ENCODE measurements around the gene C1QTNF8. TPM values are rescaled to one million over a fixed set of nuclear protein-coding genes. Genes with fewer than 3 reads are reported as not detected.

The C1QTNF8 gene
- total RNA-seq, 1 experiment from 2014 or later = 0.27 TPM

DNA sequence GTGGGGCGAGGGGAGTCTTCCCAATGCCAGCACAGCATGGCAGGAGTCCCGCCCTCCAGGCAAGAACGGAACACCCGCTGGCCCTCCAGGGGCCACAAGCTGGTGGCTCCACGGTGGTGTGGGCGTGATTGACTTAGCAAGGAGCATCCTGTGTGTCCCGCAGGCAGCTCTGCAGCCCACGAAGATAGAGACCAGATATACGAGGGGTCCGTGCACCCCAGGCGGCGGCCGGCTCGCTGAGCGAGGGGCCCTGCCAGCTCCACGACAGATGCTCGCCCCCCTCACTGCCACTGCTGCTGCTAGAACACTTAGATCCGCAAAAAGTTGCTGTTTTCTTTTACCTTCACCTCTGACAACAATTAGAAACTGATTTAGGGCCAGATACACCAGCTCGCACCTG is 46.9 kb upstream of the C1QTNF8 start:
- H3K27ac ChIP-seq (ENCODE audit: low read depth, low read length) = no peak overlapping the region
- no TSS peak for BruUV-seq (replicated peaks)
- no peaks in the 10 kb centered on the region for H3K79me2 ChIP-seq (ENCODE audit: insufficient read depth, low read length)
- H3K36me3 ChIP-seq (ENCODE audit: control insufficient read depth in 1 of 2, insufficient read depth in 2 of 2, low read length in 2 of 2) = no peaks in the 10 kb centered on the region
- H3K9me3 ChIP-seq (ENCODE audit: control insufficient read depth in 1 of 2, insufficient read depth in 1 of 2, low read depth in 1 of 2, low read length in 2 of 2) = peaks cover 0 to 6% of the 10 kb centered on the region in 2 experiments; a peak in 1 of 4 replicates
- no peaks in the 10 kb centered on the region for H4K20me1 ChIP-seq (ENCODE audit: insufficient read depth)
- H2AFZ ChIP-seq (ENCODE audit: low read depth, low read length, poor library complexity, severe bottlenecking) = no peak overlapping the region
- no peak overlapping the region for H3K4me3 ChIP-seq (replicated peaks in 1 of 2; ENCODE audit: low read depth in 1 of 2, low read length in 2 of 2)
- H3K9me2 ChIP-seq (ENCODE audit: insufficient read depth) = no peaks in the 10 kb centered on the region
- no peak for DNase-seq (ENCODE audit: low read depth, low spot score)
- intact Hi-C loops (cut with micrococcal nuclease) = no loop called here
- CTCF ChIA-PET = no interaction called here
- H3K4me2 ChIP-seq (ENCODE audit: low read length) = no peak overlapping the region
- no peaks in the 10 kb centered on the region for H3K4me1 ChIP-seq (ENCODE audit: control insufficient read depth in 1 of 2, insufficient read depth in 2 of 2, low read length in 2 of 2)
- H3K27me3 ChIP-seq (ENCODE audit: insufficient read depth, low read length) = no peaks in the 10 kb centered on the region
- RAD21 ChIA-PET (ENCODE audit: low non-redundant PET in 1 of 2, low total read pairs in 2 of 2, uncharacterized antibody in 2 of 2, unreplicated experiment in 2 of 2) = no interaction called here
- POLR2A ChIA-PET = no interaction called here
- TF ChIP-seq, protein P1, sequence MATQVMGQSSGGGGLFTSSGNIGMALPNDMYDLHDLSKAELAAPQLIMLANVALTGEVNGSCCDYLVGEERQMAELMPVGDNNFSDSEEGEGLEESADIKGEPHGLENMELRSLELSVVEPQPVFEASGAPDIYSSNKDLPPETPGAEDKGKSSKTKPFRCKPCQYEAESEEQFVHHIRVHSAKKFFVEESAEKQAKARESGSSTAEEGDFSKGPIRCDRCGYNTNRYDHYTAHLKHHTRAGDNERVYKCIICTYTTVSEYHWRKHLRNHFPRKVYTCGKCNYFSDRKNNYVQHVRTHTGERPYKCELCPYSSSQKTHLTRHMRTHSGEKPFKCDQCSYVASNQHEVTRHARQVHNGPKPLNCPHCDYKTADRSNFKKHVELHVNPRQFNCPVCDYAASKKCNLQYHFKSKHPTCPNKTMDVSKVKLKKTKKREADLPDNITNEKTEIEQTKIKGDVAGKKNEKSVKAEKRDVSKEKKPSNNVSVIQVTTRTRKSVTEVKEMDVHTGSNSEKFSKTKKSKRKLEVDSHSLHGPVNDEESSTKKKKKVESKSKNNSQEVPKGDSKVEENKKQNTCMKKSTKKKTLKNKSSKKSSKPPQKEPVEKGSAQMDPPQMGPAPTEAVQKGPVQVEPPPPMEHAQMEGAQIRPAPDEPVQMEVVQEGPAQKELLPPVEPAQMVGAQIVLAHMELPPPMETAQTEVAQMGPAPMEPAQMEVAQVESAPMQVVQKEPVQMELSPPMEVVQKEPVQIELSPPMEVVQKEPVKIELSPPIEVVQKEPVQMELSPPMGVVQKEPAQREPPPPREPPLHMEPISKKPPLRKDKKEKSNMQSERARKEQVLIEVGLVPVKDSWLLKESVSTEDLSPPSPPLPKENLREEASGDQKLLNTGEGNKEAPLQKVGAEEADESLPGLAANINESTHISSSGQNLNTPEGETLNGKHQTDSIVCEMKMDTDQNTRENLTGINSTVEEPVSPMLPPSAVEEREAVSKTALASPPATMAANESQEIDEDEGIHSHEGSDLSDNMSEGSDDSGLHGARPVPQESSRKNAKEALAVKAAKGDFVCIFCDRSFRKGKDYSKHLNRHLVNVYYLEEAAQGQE (IDR thresholded peaks at IDR 0.05; ENCODE audit: low read depth) = no peak
- TF ChIP-seq SIN3A (IDR thresholded peaks at IDR 0.05; ENCODE audit: low read depth) (no peak), EZH2phosphoT487 (IDR thresholded peaks at IDR 0.05; ENCODE audit: borderline replicate concordance) (no peak), JUND (IDR thresholded peaks at IDR 0.05) (no peak), FOSL1 (IDR thresholded peaks at IDR 0.05; ENCODE audit: low read depth) (no peak), TCF7L2 (IDR thresholded peaks at IDR 0.05; ENCODE audit: borderline replicate concordance, extremely low read depth, insufficient read depth, insufficient read length) (no peak), EGR1 (IDR thresholded peaks at IDR 0.05; ENCODE audit: low read depth) (no peak), RAD21 (IDR thresholded peaks at IDR 0.05; ENCODE audit: low read depth) (no peak)
- TF ChIP-seq, protein P2, sequence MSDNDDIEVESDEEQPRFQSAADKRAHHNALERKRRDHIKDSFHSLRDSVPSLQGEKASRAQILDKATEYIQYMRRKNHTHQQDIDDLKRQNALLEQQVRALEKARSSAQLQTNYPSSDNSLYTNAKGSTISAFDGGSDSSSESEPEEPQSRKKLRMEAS (IDR thresholded peaks at IDR 0.05) = no peak
- no peak overlapping the region for H3K9ac ChIP-seq (ENCODE audit: low read length)
- no peak for ATAC-seq
